OCI-LY1 (cell line): ENCODE results near the gene B9D1.

ENCODE experiments used
- H2AFZ ChIP-seq: fragments of 200-600 bp; sonication (generic), shearing (Covaris generic); 2 replicates; pipeline ENCODE4 v1.6.0; 2014; ENCODE audit warnings: antibody characterized with exemption, mild to moderate bottlenecking, low read length
- H3F3A ChIP-seq: fragments of 200-600 bp; sonication (generic), shearing (Covaris generic); 2 replicates; pipeline ENCODE4 v1.6.0; 2014; ENCODE audit warnings: mild to moderate bottlenecking, antibody characterized with exemption, low read length, moderate library complexity; ENCODE audit not compliant: insufficient read depth
- H3K27ac ChIP-seq: fragments of 200-600 bp; sonication (generic); 2 replicates; pipeline ENCODE4 v1.5.1; 2014; ENCODE audit warnings: low read length, mixed run types, mild to moderate bottlenecking, low read depth; ENCODE audit not compliant: poor library complexity, severe bottlenecking
- H3K27me3 ChIP-seq: fragments of 200-600 bp; sonication (generic); 2 replicates; pipeline ENCODE4 v1.6.0; 2014; ENCODE audit warnings: antibody characterized with exemption, mild to moderate bottlenecking, low read length, moderate library complexity; ENCODE audit not compliant: insufficient read depth
- H3K36me3 ChIP-seq: fragments of 200-600 bp; sonication (generic); 2 replicates; pipeline ENCODE4 v1.6.1; 2014; ENCODE audit warnings: mild to moderate bottlenecking, antibody characterized with exemption, low read length, moderate library complexity, mixed read lengths; ENCODE audit not compliant: insufficient read depth
- H3K4me1 ChIP-seq: fragments of 200-600 bp; sonication (generic); 2 replicates; pipeline ENCODE4 v1.5.1; 2014; ENCODE audit warnings: mild to moderate bottlenecking, low read length, moderate library complexity; ENCODE audit not compliant: insufficient read depth, severe bottlenecking
- H3K4me2 ChIP-seq: fragments of 200-600 bp; sonication (generic), shearing (Covaris generic); 2 replicates; pipeline ENCODE4 v1.6.1; 2014; ENCODE audit warnings: low read length
- H3K4me3 ChIP-seq: fragments of 200-600 bp; sonication (generic); 2 replicates; pipeline ENCODE4 v1.5.1; 2014; ENCODE audit warnings: low read length, low read depth, mild to moderate bottlenecking, mixed read lengths; ENCODE audit not compliant: poor library complexity, severe bottlenecking
- H3K79me2 ChIP-seq: fragments of 200-600 bp; shearing (Covaris generic); 2 replicates; pipeline ENCODE4 v1.6.1; 2016; ENCODE audit warnings: mixed run types, low read length, mixed read lengths; ENCODE audit not compliant: insufficient read depth
- H3K9ac ChIP-seq: fragments of 200-600 bp; sonication (generic), shearing (Covaris generic); 2 replicates; pipeline ENCODE4 v1.6.1; 2014; ENCODE audit warnings: mild to moderate bottlenecking, low read length, mixed read lengths
- H3K9me2 ChIP-seq: fragments of 200-600 bp; sonication (generic), shearing (Covaris generic); 2 replicates; pipeline ENCODE4 v1.6.1; 2014; ENCODE audit warnings: low read depth, mild to moderate bottlenecking, low read length, mixed read lengths
- H3K9me3 ChIP-seq: fragments of 200-600 bp; shearing (Covaris generic); 2 replicates; pipeline ENCODE4 v1.6.1; 2014; ENCODE audit warnings: low read length, mixed read lengths
- H4K20me1 ChIP-seq: fragments of 200-600 bp; sonication (generic), shearing (Covaris generic); 2 replicates; pipeline ENCODE4 v1.6.0; 2016; ENCODE audit warnings: mild to moderate bottlenecking, low read length; ENCODE audit not compliant: insufficient read depth
- CTCF ChIP-seq: fragments of 200-600 bp; sonication (generic), shearing (Covaris generic); IDR thresholded peaks from 2 replicates; pipeline ENCODE4 v1.5.1; 2017; ENCODE audit warnings: mild to moderate bottlenecking, antibody characterized with exemption, low read length, moderate library complexity, mixed read lengths
- EZH2 ChIP-seq: fragments of 200-600 bp; sonication (generic), shearing (Covaris generic); IDR thresholded peaks from 2 replicates; pipeline ENCODE4 v1.8.0; 2017; ENCODE audit warnings: borderline replicate concordance, mixed run types, mild to moderate bottlenecking, antibody characterized with exemption, low read length, moderate library complexity, mixed read lengths

The B9D1 gene

GRCh38 chr17:19299214-19299747, 63.2 kb downstream of the B9D1 start:
- Histone ChIP-seq H3K27ac (no peak overlapping the region), H3F3A (no peaks in the 10 kb centered on the region), H3K27me3 (no peaks in the 10 kb centered on the region), H2AFZ (no peak overlapping the region), H3K4me2 (no peak overlapping the region), H3K9me3 (no peaks in the 10 kb centered on the region), H3K4me1 (peaks cover 5% of the 10 kb centered on the region), H3K79me2 (no peaks in the 10 kb centered on the region), H4K20me1 (no peaks in the 10 kb centered on the region), H3K9ac (no peak overlapping the region), H3K36me3 (no peaks in the 10 kb centered on the region), H3K4me3 (no peak overlapping the region), H3K9me2 (no peaks in the 10 kb centered on the region)
- TF ChIP-seq EZH2 (no peak), CTCF (no peak)

- H3K9me2 ChIP-seq: no peaks in the 10 kb centered on the region
- no peak overlapping the region for H3K9ac ChIP-seq
- no peaks in the 10 kb centered on the region for H4K20me1 ChIP-seq
- no peak overlapping the region for H3K4me3 ChIP-seq
- TF ChIP-seq EZH2 (no peak), CTCF (no peak)
- H3F3A ChIP-seq: no peaks in the 10 kb centered on the region
- H2AFZ ChIP-seq: no peak overlapping the region
- H3K27me3 ChIP-seq: no peaks in the 10 kb centered on the region
- H3K4me2 ChIP-seq: no peak overlapping the region
- no peaks in the 10 kb centered on the region for H3K79me2 ChIP-seq
- no peaks in the 10 kb centered on the region for H3K36me3 ChIP-seq
- H3K27ac ChIP-seq: no peak overlapping the region
- no peaks in the 10 kb centered on the region for H3K9me3 ChIP-seq
- peaks cover 4% of the 10 kb centered on the region for H3K4me1 ChIP-seq
Measured at GRCh38 chr17:19298569-19299213, 63.8 kb downstream of the B9D1 start.

- no peaks in the 10 kb centered on the region for H3F3A ChIP-seq
- H3K36me3 ChIP-seq: no peaks in the 10 kb centered on the region
- no peak overlapping the region for H3K4me3 ChIP-seq
- no peaks in the 10 kb centered on the region for H3K79me2 ChIP-seq
- H3K9ac ChIP-seq: no peak overlapping the region
- H3K9me2 ChIP-seq: no peaks in the 10 kb centered on the region
- no peak overlapping the region for H3K27ac ChIP-seq
- H3K9me3 ChIP-seq: no peaks in the 10 kb centered on the region
- TF ChIP-seq CTCF: no peak
- no peak for TF ChIP-seq EZH2
- no peak overlapping the region for H3K4me2 ChIP-seq
- no peaks in the 10 kb centered on the region for H4K20me1 ChIP-seq
- no peaks in the 10 kb centered on the region for H3K4me1 ChIP-seq
- H3K27me3 ChIP-seq: no peaks in the 10 kb centered on the region
- no peak overlapping the region for H2AFZ ChIP-seq
Measured at GRCh38 chr17:19296786-19297778, 65.4 kb downstream of the B9D1 start.
